NCI-H446 (cell line): Measurements from ENCODE around the gene NLGN2.
A peak's percentile ranks its signal among the peaks of the same experiment; 100 is the strongest.
"Not testable (repeated sequence)": the region's sequence is repeated elsewhere in the genome, so short reads cannot be mapped to it uniquely, and the experiment has no call there.

Experiments
- DNase-seq, 2 experiments: peaks; one replicate each; lab custom pipeline; 2025; lab: John Stamatoyannopoulos, UW

NLGN2 gene

GRCh38 chr17:7407485-7408251 is at the start of gene NLGN2:
TSS of gene NLGN2 (plus strand) at chr17:7407845. CDS start at chr17:7408256, 411 bp downstream.
- DNase-seq: no peak

DNA sequence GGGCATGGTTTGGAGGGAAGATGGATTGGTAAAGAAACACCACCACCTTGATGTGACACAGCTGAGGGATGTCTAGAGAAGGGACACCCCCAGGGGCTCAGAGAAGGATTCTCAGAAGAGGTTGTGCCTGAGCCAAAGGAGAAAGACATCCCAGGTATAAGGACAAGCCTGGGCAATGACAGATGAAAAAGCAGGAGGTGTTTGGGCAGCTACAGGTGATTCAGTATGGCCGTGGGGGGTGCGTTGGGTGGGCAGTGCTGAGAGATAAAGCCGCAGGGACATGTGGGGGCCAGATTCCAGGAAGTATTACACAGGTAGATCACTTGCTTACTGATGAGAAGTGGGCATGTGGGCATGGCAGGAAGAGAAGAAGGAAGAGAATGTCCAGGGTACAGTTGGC is 45.7 kb upstream of the NLGN2 start:
- DNase-seq: no peak

- no peak for DNase-seq
Observed at GRCh38 chr17:7363311-7363710, 44.3 kb upstream of the NLGN2 start.

DNA sequence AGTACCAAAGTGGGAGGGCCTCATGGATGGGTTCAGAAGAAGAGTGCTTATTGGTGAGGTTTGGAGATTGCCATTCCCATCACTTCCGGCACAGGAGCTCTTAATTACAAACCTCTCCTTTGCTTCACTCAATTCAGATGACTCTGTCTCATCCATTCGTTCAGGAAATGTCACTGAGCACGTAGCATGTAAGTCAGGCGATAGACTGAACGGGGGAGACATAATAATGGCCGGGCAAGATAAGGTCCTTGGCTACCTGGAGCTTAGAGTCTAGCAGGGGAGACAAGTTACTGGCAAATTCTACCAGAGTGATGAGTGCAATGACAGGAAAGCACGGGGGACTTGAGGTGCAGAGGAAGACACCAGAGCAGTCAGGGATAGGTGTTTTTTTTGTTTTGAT is 41.7 kb upstream of the NLGN2 start:
- not testable (repeated sequence) for DNase-seq

- DNase-seq: no peak
Observed at GRCh38 chr17:7367083-7367482, 40.6 kb upstream of the NLGN2 start.

DNA sequence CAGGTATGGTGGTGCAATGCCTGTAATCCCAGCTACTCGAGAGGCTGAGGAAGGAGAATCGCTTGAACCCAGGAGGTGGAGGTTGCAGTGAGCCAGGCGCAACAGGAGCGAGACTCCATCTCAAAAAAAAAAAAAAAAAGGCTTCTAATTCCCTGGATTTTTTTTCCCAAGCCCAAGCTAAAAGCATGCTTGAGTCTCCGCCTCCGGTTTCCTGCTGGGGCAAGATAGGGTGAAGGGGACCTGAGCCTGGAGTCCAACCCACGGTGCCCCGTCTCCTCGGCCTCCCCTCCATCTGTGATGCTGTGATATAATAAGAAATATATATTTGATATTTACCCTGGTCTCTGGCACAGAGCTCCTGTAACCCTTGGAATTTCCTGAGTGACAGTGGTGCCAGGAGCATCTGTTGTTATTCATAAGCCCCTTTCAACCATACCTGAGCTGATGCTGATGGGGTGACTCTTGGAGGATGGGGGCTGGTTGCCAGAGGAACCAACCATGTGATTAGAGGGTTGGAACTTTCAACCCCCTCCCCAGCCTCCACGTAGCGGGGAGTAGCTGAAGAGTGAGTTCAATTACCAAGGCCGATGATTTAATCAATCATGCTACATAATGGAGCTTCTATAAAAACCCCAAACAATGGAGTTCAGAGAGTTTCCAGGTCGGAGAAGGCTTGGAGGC is 39.6 kb upstream of the NLGN2 start:
- DNase-seq: no peak

DNA sequence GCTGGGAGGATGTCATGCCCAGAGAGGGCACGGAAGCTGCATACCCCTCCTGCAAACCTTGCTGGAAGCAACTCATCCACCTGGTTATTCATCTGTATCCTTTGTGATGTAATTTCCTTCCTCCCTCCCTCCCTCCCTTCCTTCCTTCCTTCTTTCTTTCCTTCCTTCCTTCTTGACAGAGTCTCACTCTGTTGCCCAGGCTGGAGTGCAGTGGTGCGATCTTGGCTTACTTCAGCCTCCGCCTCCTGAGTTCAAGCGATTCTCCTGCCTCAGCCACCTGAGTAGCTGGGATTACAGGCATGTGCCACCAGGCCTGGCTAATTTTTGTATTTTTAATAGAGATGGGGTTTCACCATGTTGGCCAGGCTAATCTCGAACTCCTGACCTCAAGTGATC is 39.0 kb upstream of the NLGN2 start:
- not testable (repeated sequence) for DNase-seq

- DNase-seq: no peak
Observed at GRCh38 chr17:7369825-7370224, 37.8 kb upstream of the NLGN2 start.

GRCh38 chr17:7370853-7371252 is 36.8 kb upstream of the NLGN2 start:
- no peak for DNase-seq

DNA sequence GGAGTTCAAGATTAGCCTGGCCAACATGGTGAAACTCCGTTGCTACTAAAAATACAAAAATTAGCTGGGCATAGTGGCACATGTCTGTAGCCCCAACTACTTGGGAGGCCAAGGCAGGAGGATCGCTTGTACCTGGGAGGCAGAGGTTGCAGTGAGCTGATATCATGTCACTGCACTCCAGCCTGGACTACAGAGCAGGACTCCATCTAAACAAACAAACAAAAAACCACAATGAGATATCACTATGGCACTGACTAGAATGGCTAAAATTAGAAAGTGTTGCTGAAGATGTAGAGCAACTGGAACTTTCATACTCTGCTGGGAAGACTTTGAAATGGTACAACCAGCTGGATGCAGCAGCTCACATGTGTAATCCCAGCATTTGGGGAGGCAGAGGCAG is 33.3 kb upstream of the NLGN2 start:
- no peak for DNase-seq

- no peak for DNase-seq
Observed at GRCh38 chr17:7379134-7379533, 28.5 kb upstream of the NLGN2 start.

GRCh38 chr17:7380321-7380720 is 27.3 kb upstream of the NLGN2 start:
- peak; percentile 52 to 69 for DNase-seq

DNA sequence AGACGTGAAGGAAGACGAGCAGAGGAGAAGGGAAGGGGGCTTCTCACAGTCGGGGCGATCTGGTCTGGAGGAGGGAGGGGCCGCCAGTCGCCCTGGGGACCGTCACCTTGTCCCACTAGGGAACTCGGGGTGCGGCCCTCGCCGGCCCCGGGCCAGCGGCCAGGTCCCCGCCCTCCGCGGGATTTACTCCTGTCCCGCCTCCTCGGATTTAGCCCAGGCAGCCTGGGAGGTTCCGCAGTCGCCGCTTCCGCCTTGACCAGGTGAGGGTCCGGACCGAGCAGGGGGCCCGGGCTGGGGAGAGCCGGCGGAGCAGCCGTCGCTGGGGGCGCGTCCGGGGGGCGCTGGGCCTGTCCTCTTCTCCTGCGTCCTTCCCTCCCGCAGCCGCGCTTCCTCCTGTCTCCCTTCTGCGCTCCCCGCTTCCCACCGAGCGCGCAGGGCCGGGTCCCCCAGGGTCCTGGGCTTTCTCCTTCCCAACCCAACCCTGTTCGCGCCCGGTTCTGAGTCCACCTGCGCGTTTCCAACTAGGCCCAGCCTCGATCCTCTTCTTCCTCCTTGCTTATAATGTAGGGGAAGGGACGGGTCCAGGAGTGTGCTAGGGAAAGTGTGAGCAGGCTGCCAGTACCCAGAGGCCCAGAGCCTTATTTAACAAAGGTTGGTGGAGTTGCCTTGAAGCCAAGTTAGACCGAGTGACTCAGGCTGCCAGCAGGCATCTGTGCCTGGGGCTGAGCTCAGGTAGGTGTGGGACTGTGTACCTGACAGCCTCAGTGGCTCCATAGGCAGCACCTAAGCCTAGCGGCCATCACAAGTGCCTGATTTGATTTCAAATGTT is 26.6 kb upstream of the NLGN2 start, which contains the start of gene TNK1:
Gene TNK1, plus strand, starts transcription at position 235 of the 829 bp plus-strand sequence. CDS start 1,838 bp downstream, outside the sequence.
- DNase-seq: no peak

DNA sequence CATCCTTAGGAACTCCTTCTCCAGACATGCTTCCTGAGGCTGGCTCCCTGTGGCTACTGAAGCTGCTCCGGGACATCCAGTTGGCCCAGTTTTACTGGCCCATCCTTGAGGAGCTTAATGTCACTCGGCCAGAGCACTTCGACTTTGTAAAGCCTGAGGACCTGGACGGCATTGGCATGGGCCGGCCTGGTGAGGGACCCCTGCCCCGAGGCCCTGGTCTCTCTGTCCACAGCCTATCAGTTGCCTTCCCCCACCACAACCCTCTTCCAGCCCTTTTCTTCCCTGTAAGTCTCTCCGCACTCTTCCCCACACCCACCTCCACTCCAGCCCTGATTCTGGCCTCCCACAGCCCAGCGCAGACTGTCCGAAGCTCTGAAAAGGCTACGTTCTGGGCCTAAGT is 24.7 kb upstream of the NLGN2 start:
- no peak for DNase-seq

DNA sequence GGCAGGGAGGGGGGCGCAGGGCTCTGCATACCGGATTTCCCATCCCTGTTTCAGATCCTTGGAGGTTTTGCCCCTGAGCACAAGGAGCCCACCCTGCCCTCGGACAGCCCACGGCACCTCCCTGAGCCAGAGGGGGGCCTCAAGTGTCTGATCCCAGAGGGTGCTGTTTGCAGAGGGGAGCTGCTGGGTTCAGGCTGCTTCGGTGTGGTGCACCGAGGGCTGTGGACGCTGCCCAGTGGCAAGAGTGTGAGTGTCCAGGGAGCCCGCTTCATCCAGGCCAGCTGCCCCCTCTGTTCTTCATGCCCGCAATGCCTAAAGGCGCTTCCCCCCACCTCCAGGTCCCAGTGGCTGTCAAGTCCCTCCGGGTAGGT is 24.3 kb upstream of the NLGN2 start:
- DNase-seq: no peak

DNA sequence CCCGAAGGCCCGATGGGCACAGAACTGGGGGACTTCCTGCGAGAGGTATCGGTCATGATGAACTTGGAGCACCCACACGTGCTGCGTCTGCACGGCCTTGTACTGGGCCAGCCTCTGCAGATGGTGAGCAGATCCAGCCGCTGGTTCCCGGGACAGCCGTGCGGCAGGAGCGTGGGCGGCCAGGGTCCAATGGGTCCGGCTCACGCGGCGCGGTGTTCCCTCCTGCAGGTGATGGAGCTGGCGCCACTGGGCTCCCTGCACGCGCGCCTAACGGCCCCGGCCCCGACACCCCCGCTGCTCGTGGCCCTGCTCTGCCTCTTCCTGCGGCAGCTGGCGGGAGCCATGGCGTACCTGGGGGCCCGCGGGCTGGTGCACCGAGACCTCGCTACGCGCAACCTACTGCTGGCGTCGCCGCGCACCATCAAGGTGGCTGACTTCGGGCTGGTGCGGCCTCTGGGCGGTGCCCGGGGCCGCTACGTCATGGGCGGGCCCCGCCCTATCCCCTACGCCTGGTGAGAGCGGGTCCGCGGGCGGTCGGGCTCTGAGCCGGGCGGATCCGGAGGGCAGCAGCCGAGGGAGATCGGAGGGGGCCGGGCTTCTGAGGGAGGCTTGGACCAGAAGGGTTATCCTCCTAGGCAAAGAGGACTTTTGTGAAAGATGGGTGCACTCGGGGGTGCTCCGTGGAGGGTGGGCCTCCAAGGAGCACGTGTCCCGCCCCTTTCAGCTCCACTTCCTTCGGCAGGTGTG is 23.7 kb upstream of the NLGN2 start:
- DNase-seq: no peak

GRCh38 chr17:7384489-7385081 is 23.1 kb upstream of the NLGN2 start:
- no peak for DNase-seq

GRCh38 chr17:7388856-7389255 is 18.8 kb upstream of the NLGN2 start:
- DNase-seq: no peak

- no peak for DNase-seq
Observed at GRCh38 chr17:7389924-7390910, 17.4 kb upstream of the NLGN2 start.

DNA sequence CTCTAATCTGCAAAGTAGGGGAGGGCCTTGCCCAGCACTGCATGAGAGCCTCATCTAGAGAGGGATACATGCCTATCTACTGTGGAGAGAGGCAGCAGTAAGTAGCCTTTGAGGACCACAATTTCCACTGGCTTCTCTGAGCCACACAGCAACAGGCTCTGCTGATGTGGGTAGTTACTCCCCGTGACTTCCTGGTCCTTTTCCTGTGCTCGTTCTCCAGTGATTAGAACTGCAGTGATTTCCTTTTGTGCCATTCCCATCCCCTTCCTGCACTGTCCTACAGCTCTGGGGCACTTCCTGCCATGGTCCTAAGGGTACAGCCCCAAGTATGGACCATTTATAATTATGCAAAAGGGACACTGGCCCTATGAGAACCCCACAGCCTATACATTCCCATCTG is 16.3 kb upstream of the NLGN2 start:
- no peak for DNase-seq
